ENCODE measurements around the gene DEUP1. TPM values are rescaled to one million over a fixed set of nuclear protein-coding genes. Genes with fewer than 3 reads are reported as not detected.
"Not testable (repeated sequence)": the region's sequence is repeated elsewhere in the genome, so short reads cannot be mapped to it uniquely, and the experiment has no call there.

DEUP1 gene
- total RNA-seq, 1 donor from 2014 or later: not detected

DNA sequence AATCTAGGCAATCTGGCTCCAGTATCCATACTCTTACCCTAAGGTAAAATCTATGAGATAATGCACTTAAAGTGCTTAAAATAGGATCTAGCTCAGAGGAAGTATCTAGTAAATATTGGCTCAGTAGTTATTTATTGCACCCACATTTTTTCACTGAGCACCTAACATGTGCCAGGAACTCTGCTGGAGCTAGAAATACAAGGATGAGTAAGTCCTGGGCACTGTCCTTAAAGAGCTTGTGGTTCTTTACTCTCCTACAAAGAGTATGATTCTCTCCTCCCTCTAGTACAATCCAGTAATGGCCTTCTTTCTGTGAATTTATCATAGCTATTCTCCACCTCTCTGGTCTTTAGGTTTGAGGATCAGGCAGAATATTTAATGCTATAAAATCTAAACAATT, 59.2 kb downstream of the DEUP1 start:
- peaks cover 5% of the 10 kb centered on the region for H3K27me3 Mint-ChIP-seq (ENCODE audit: insufficient read depth)
- H3K9me3 Mint-ChIP-seq: no peaks in the 10 kb centered on the region
- no peak overlapping the region for H3K27ac Mint-ChIP-seq
- no peaks in the 10 kb centered on the region for H3K4me1 Mint-ChIP-seq (ENCODE audit: low read depth)
- no peaks in the 10 kb centered on the region for H3K36me3 Mint-ChIP-seq (ENCODE audit: low read depth)
- intact Hi-C loops (cut with micrococcal nuclease): no loop called here
- H3K4me3 Mint-ChIP-seq: no peak overlapping the region
- no peak for DNase-seq (ENCODE audit: low spot score)

DNA sequence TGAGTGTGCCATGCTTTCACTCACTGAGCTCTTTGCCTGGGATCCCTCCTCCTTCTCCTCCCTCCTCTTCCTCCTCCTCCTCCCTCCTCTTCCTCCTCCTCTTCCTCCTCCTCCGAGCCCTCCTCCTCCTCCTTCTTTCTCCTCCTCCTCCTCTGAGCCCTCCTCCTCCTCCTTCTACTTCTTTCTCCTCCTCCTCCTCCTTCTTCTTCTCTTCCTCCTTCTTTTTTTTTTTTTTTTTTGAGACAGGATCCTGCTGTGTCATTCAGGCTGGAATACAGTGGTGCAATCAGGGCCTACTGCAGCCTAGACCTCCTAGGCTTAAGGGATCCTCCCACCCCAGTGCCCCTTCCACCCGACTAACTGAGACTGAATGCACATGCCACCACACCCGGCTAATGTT, 62.3 kb downstream of the DEUP1 start:
- no peaks in the 10 kb centered on the region for H3K36me3 Mint-ChIP-seq (ENCODE audit: low read depth)
- H3K4me1 Mint-ChIP-seq (ENCODE audit: low read depth): no peaks in the 10 kb centered on the region
- H3K27ac Mint-ChIP-seq: no peak overlapping the region
- DNase-seq (ENCODE audit: low spot score): no peak
- no peak overlapping the region for H3K4me3 Mint-ChIP-seq
- intact Hi-C loops (cut with micrococcal nuclease): no loop called here
- H3K27me3 Mint-ChIP-seq (ENCODE audit: insufficient read depth): peaks cover 5% of the 10 kb centered on the region
- no peaks in the 10 kb centered on the region for H3K9me3 Mint-ChIP-seq

DNA sequence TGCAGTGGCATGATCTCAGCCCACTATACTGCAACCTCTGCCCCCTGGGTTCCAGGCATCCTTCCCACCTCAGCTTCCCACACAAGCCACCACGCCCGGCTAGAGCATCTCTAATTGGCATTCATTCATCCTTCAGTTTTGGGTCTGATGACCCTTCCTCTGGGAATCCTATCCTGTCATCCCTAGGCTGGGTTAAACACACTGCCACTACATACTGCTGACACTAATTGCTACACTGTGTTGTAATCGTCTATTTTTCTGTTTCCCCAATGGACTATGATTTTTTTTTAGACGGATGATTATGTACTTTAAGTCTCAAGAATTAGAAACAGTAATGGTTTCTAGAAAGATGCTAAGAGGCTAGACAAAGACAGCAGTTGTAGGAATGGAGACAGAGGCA, 62.8 kb downstream of the DEUP1 start:
- intact Hi-C loops (cut with micrococcal nuclease): no loop called here
- Mint-ChIP-seq H3K4me3 (no peak overlapping the region), H3K36me3 (ENCODE audit: low read depth) (no peaks in the 10 kb centered on the region), H3K27me3 (ENCODE audit: insufficient read depth) (peaks cover 5% of the 10 kb centered on the region), H3K4me1 (ENCODE audit: low read depth) (no peaks in the 10 kb centered on the region), H3K9me3 (no peaks in the 10 kb centered on the region), H3K27ac (no peak overlapping the region)
- no peak for DNase-seq (ENCODE audit: low spot score)

DNA sequence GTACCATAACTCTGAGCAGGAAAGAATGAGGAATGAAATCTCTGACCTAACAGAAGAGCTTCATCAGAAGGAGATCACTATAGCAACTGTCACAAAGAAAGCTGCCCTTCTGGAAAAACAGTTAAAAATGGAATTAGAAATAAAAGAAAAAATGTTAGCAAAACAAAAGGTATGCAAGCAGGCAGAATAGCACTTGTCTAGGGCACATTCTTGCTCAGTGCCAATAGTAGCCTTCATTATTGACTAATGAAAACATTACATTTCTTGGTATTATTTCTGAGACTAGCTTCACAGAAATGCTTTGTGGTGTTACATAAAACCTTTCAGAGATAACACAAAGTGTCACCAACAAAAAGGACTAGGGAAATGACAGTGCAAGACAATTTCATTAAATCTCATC, 63.9 kb downstream of the DEUP1 start:
- Mint-ChIP-seq H3K36me3 (ENCODE audit: low read depth) (no peaks in the 10 kb centered on the region), H3K4me3 (no peak overlapping the region), H3K27ac (no peak overlapping the region), H3K9me3 (no peaks in the 10 kb centered on the region), H3K4me1 (ENCODE audit: low read depth) (no peaks in the 10 kb centered on the region), H3K27me3 (ENCODE audit: insufficient read depth) (peaks cover 5% of the 10 kb centered on the region)
- intact Hi-C loops (cut with micrococcal nuclease): no loop called here
- no peak for DNase-seq (ENCODE audit: low spot score)

DNA sequence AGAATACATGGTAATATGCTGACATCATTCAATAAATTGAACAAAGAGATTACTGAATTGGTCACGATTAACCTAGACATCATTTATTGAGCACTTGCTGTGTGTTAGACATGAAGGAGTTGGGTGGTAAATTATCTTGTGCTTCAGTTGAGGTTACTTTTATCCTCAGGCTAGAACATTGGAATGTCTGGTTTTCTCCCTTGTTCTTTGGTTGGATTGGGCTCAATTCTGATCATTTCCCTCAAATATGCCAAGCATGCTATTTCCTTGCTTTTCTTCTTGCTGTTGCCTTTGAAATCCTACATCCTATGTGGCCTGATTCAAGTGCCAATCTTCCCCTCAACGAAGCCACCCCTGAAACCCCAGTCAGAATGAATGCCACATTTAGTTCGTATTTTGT, 65.8 kb downstream of the DEUP1 start:
- peaks cover 7% of the 10 kb centered on the region for H3K27me3 Mint-ChIP-seq (ENCODE audit: insufficient read depth)
- H3K4me3 Mint-ChIP-seq: no peak overlapping the region
- DNase-seq (ENCODE audit: low spot score): no peak
- H3K27ac Mint-ChIP-seq: no peak overlapping the region
- H3K9me3 Mint-ChIP-seq: no peaks in the 10 kb centered on the region
- intact Hi-C loops (cut with micrococcal nuclease): no loop called here
- no peaks in the 10 kb centered on the region for H3K36me3 Mint-ChIP-seq (ENCODE audit: low read depth)
- no peaks in the 10 kb centered on the region for H3K4me1 Mint-ChIP-seq (ENCODE audit: low read depth)

DNA sequence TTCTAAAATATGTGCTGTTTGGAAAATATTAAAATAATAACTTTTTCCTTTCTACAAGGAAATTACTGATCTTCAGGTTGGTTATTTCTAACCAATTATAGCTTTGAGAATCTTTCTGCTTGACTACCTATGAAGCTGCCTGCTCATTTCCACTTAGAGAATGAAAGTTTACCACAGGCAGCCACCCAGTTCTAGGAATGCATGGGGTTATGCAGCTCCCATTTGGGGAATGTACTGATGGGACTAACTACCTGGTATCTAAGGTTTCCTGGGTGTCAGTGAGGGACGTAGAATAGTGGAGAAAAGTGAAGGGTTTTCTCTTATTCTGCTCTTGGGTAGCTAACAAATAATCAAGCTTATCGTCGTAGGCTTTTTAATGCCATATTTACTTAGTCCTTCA, 73.4 kb downstream of the DEUP1 start:
- Mint-ChIP-seq H3K4me1 (ENCODE audit: low read depth) (no peaks in the 10 kb centered on the region), H3K27me3 (ENCODE audit: insufficient read depth) (peaks cover 7% of the 10 kb centered on the region), H3K9me3 (no peaks in the 10 kb centered on the region), H3K36me3 (ENCODE audit: low read depth) (no peaks in the 10 kb centered on the region), H3K4me3 (no peak overlapping the region), H3K27ac (no peak overlapping the region)
- intact Hi-C loops (cut with micrococcal nuclease): loop anchor here (5.0 kb wide), 1 partner anchor 138 kb away; the partner anchor contains the start of gene SMCO4
- no peak for DNase-seq (ENCODE audit: low spot score)

DNA sequence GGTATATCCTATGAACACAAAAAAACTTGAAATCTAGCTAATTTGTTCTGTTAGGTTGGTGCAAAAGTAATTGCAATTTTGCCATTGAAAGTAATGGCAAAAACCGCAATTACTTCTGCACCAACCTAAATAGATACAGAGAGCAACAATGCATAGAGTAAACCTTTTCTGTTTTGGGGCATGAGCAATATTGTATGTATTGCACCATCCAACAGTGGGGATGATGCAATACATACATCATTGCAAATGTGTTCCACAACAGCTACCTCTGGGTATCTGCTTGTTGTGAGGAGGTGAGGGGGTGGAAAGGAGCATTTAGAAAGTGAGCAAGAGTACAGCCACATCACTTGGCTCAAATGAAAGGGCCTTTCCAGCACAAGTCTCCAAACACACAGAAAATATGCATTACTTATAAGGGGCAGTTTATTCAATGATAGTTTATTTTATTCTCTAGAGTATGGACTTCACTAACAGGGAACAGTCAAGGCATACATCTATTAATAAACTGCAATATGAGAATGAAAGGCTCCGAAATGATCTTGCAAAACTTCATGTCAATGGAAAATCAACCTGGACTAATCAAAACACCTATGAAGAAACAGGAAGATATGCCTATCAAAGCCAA, 77.3 kb downstream of the DEUP1 start:
- DNase-seq (ENCODE audit: low spot score): no peak

DNA sequence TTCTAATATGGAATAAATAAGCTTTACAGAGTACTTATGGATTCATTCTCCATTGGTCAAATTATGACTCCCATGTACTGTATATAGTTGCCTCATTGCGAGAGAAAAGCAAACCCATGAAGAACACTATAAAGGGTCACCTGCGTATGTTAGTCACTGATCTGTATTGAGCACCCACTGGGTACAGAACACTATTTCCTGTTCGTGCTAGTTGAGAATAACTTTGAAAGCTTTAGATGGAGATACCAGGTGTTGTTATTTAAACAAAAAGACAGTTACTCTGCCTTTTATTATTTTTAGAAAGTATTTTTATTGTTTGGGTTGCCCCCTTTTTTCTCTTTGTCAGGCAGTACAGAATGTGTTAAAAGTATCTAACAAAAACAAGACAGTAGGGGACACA, 79.9 kb downstream of the DEUP1 start:
- Mint-ChIP-seq H3K27me3 (ENCODE audit: insufficient read depth) (peaks cover 5% of the 10 kb centered on the region), H3K4me3 (no peak overlapping the region), H3K9me3 (no peaks in the 10 kb centered on the region), H3K36me3 (ENCODE audit: low read depth) (no peaks in the 10 kb centered on the region), H3K4me1 (ENCODE audit: low read depth) (no peaks in the 10 kb centered on the region), H3K27ac (no peak overlapping the region)
- DNase-seq (ENCODE audit: low spot score): no peak
- intact Hi-C loops (cut with micrococcal nuclease): no loop called here

More for the DNA sequence above, 77.3 kb downstream of the DEUP1 start:
- peaks cover 8% of the 10 kb centered on the region for H3K27me3 Mint-ChIP-seq (ENCODE audit: insufficient read depth)
- intact Hi-C loops (cut with micrococcal nuclease): no loop called here
- H3K27ac Mint-ChIP-seq: no peak overlapping the region
- no peak overlapping the region for H3K4me3 Mint-ChIP-seq
- no peaks in the 10 kb centered on the region for H3K36me3 Mint-ChIP-seq (ENCODE audit: low read depth)
- no peaks in the 10 kb centered on the region for H3K4me1 Mint-ChIP-seq (ENCODE audit: low read depth)
- no peaks in the 10 kb centered on the region for H3K9me3 Mint-ChIP-seq

DNA sequence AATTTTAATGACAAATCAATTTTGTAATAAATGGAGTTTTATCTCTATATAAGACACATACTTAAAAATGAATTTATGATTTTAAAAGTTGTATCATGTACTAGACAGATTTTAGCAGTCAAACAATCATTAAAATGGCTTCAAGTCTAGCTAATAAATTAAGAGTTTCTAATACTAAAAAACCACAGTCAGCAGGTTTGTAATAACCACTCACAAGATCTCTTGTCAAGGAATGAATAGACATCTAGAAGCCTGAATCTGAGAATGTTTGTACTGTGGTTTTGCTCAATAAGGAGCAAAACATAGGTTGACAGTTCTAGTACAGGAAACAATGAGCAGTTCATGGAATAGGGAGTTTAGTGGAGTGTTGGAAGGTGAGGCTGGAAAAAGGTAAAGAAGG, 81.2 kb downstream of the DEUP1 start:
- intact Hi-C loops (cut with micrococcal nuclease): no loop called here
- Mint-ChIP-seq H3K27me3 (ENCODE audit: insufficient read depth) (peaks cover 3% of the 10 kb centered on the region), H3K9me3 (no peaks in the 10 kb centered on the region), H3K36me3 (ENCODE audit: low read depth) (no peaks in the 10 kb centered on the region), H3K4me3 (no peak overlapping the region), H3K27ac (no peak overlapping the region), H3K4me1 (ENCODE audit: low read depth) (no peaks in the 10 kb centered on the region)
- no peak for DNase-seq (ENCODE audit: low spot score)

DNA sequence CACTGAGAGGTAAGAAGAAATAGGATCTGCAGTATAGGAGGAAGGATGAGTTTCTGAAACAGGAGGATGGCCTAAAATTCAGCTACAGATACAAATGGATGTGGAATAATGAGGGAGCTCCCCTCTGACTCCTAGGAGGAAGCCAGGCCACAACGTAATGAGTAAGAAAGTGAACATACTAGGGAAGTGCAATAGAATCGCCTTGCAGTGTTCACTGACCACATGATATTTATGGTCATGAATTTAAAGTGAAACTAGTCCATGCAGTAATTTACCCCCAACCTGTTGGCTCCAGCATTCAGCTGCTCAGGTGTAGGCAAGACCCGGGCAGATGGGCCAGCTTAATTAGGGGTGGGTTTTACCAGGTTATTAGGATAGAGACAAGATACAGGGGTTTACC, 101.7 kb downstream of the DEUP1 start:
- intact Hi-C loops (cut with micrococcal nuclease): no loop called here
- Mint-ChIP-seq H3K27me3 (ENCODE audit: insufficient read depth) (no peaks in the 10 kb centered on the region), H3K4me1 (ENCODE audit: low read depth) (no peaks in the 10 kb centered on the region), H3K27ac (no peak overlapping the region), H3K4me3 (no peak overlapping the region), H3K36me3 (ENCODE audit: low read depth) (no peaks in the 10 kb centered on the region), H3K9me3 (no peaks in the 10 kb centered on the region)
- no peak for DNase-seq (ENCODE audit: low spot score)

DNA sequence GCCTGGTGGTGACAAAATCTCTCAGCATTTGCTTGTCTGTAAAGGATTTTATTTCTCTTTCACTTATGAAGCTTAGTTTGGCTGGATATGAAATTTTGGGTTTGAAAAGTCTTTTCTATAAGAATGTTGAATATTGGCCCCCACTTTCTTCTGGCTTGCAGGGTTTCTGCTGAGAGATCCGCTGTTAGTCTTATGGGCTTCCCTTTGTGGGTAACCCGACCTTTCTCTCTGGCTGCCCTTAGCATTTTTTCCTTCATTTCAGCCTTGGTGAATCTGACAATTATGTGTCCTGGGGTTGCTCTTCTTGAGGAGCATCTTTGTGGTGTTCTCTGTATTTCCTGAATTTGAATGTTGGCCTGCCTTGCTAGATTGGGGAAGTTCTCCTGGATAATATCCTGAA, 112.7 kb downstream of the DEUP1 start:
- H3K4me3 Mint-ChIP-seq; H3K36me3 Mint-ChIP-seq (ENCODE audit: low read depth); intact Hi-C loops (cut with micrococcal nuclease); DNase-seq (ENCODE audit: low spot score); H3K9me3 Mint-ChIP-seq; H3K27me3 Mint-ChIP-seq (ENCODE audit: insufficient read depth); H3K27ac Mint-ChIP-seq; H3K4me1 Mint-ChIP-seq (ENCODE audit: low read depth): not testable (repeated sequence)

DNA sequence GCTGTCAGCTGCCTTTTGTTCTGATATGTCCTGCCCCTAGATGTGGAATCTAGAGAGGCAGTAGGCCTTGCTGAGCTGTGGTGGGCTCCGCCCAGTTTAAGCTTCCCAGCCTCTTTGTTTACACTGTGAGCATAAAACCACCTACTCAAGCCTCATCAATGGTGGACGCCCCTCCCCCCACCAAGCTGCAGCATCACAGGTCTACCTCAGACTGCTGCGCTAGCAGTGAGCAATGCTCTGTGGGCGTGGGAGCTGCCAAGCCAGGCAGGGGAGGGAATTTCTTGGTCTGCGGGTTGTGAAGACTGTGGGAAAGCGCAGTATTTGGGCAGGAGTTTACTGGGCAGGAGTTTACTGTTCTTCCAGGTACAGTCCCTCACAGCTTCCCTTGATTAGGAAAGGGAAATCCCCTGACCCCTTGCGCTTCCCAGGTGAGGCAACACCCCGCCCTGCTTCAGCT, 114.1 kb downstream of the DEUP1 start:
- no peak for DNase-seq (ENCODE audit: low spot score)
- H3K4me1 Mint-ChIP-seq (ENCODE audit: low read depth): no peaks in the 10 kb centered on the region
- H3K9me3 Mint-ChIP-seq: no peaks in the 10 kb centered on the region
- intact Hi-C loops (cut with micrococcal nuclease): no loop called here
- H3K36me3 Mint-ChIP-seq (ENCODE audit: low read depth): no peaks in the 10 kb centered on the region
- no peak overlapping the region for H3K4me3 Mint-ChIP-seq
- no peak overlapping the region for H3K27ac Mint-ChIP-seq
- no peaks in the 10 kb centered on the region for H3K27me3 Mint-ChIP-seq (ENCODE audit: insufficient read depth)

DNA sequence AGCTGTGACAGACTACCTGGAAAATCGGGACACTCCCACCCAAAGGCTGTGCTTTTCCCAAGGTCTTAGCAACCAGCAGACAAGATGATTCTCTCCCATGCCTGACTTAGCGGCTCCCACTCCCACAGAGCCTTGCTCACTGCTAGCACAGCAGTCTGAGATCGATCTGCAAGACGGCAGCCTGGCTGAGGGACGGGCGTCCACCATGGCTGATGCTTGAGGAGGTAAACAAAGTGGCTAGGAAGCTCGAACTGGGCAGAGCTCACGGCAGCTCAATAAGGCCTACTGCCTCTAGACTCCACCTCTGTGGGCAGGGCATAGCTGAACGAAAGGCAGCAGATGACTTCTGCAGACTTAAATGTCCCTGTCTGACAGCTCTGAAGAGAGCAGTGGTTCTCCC, 127.7 kb downstream of the DEUP1 start:
- H3K36me3 Mint-ChIP-seq (ENCODE audit: low read depth): no peaks in the 10 kb centered on the region
- peaks cover 8% of the 10 kb centered on the region for H3K27me3 Mint-ChIP-seq (ENCODE audit: insufficient read depth)
- H3K4me3 Mint-ChIP-seq: no peak overlapping the region
- intact Hi-C loops (cut with micrococcal nuclease): no loop called here
- H3K9me3 Mint-ChIP-seq: no peaks in the 10 kb centered on the region
- DNase-seq (ENCODE audit: low spot score): no peak
- H3K4me1 Mint-ChIP-seq (ENCODE audit: low read depth): no peaks in the 10 kb centered on the region
- H3K27ac Mint-ChIP-seq: no peak overlapping the region

DNA sequence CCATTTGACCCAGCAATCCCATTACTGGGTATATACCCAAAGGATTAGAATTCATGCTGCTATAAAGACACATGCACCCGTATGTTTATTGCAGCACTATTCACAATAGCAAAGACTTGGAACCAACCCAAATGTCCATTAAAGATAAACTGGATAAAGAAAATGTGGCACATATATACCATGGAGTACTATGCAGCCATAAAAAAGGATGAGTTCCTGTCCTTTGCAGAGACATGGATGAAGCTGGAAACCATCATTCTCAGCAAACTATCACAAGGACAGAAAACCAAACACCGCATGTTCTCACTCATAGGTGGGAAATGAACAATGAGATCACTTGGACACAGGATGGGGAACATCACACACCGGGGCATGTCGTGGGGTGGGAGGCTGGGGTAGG, 133.1 kb downstream of the DEUP1 start:
- H3K9me3 Mint-ChIP-seq; H3K4me1 Mint-ChIP-seq (ENCODE audit: low read depth); H3K36me3 Mint-ChIP-seq (ENCODE audit: low read depth); DNase-seq (ENCODE audit: low spot score); H3K4me3 Mint-ChIP-seq; intact Hi-C loops (cut with micrococcal nuclease); H3K27ac Mint-ChIP-seq; H3K27me3 Mint-ChIP-seq (ENCODE audit: insufficient read depth): not testable (repeated sequence)
